Uterine smooth muscle cell (primary cell): ENCODE measurements around the gene FCRLA. TPM values are rescaled to one million over a fixed set of nuclear protein-coding genes. Genes with fewer than 3 reads are reported as not detected.

Experiments
- total RNA-seq: library from RNA; depleted of rRNA; stranded (reverse); fragments of >200 nt; gene quantifications from 2 replicates; pipeline ENCODE4 v1.2.3, GENCODE V29; 2014

FCRLA gene, protein sequence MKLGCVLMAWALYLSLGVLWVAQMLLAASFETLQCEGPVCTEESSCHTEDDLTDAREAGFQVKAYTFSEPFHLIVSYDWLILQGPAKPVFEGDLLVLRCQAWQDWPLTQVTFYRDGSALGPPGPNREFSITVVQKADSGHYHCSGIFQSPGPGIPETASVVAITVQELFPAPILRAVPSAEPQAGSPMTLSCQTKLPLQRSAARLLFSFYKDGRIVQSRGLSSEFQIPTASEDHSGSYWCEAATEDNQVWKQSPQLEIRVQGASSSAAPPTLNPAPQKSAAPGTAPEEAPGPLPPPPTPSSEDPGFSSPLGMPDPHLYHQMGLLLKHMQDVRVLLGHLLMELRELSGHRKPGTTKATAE
- total RNA-seq, result 0.62 and 3.5 TPM in 2 replicates

DNA sequence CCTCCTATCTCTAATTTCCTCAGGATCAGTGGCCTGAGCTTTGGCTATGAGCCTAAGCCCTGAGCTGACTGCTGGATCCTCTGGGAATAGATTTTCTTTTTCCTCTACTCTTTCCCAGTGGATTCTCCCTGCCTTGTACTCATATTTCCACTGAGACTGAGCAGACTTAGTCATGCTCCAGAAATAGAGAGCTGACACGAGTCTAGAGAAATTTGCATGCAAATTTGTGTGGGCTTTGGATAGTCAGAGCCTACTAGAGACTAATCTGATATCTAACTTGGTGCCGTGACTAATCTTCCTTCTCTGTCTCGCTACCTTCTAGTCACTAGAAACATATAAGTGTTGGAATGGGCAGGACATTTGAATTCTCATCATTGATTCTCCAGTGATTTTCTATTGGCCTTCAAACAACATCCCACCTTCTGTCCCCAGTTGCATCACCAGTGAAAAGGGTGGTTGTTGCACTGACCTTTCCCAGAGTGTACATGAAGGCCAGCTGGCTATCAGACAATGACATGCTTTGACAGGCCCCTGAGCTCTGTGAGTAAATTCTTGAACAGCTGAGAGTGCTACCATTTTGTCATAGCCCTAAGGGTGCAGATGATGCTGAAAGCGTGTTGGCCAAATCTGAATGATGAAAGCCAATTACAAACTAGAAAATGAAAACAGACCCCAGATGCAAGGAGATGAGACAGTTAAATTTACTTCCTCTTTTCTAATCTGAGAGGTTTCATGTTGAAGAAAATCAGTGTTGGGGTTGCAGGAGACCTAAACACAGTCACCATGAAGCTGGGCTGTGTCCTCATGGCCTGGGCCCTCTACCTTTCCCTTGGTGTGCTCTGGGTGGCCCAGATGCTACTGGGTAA, at the start of gene FCRLA:
Gene FCRLA (plus strand): TSS at position 748 of the 866 bp plus-strand sequence. CDS start 36 bp downstream, at position 784.

GRCh38 chr1:161662684-161663339, 44.2 kb upstream of the FCRLA start, which contains the start of gene FCGR2B:
TSS of gene FCGR2B (plus strand) at chr1:161663143. CDS start at chr1:161663242, 99 bp downstream.

GRCh38 chr1:161720956-161721737, 14.1 kb downstream of the FCRLA start, which contains the start of gene FCRLB:
TSS of gene FCRLB (plus strand) at chr1:161721544. CDS start at chr1:161722673, 1,129 bp downstream.

GRCh38 chr1:161749509-161750407, 42.7 kb downstream of the FCRLA start, which contains the start of gene DUSP12:
TSS of gene DUSP12 (plus strand) at chr1:161749786. CDS start at chr1:161749802, 16 bp downstream.

Other genes with a start within 250 kb of the FCRLA start
- gene FCGR2A, start 201.8 kb upstream of the FCRLA start, total RNA-seq, result 0.37 and 0.77 TPM in 2 replicates
- gene HSPA6, start 182.7 kb upstream of the FCRLA start, total RNA-seq, result 1.9 and 4.6 TPM in 2 replicates
- not detected in 2 replicates for gene FCGR3A, start 157.4 kb upstream of the FCRLA start, total RNA-seq
- gene FCGR3B, start 76.1 kb upstream of the FCRLA start, total RNA-seq, result not detected in 2 replicates
- not detected in 2 replicates for gene FCGR2B, start 44.1 kb upstream of the FCRLA start, total RNA-seq
- gene FCRLB, start 14.3 kb downstream of the FCRLA start, total RNA-seq, result 9.0 and 16.6 TPM in 2 replicates
- 36.0 and 46.4 TPM in 2 replicates for gene DUSP12, start 42.6 kb downstream of the FCRLA start, total RNA-seq
- 23.9 and 27.4 TPM in 2 replicates for gene ATF6, start 59.1 kb downstream of the FCRLA start, total RNA-seq